Stimulated activated CD8-positive, alpha-beta memory T cell treated with anti-CD3 and anti-CD28 coated beads, Interleukin-7, amount 100 ng/mL, for 1 hour (primary cell): ENCODE results near the gene PRR29.
A peak's percentile ranks its signal among the peaks of the same experiment; 100 is the strongest.
"Not testable (repeated sequence)": the region's sequence is repeated elsewhere in the genome, so short reads cannot be mapped to it uniquely, and the experiment has no call there.

ENCODE experiments used
- DNase-seq, 2 donors: peaks; one replicate each; pipeline ENCODE4 v3.0.0-alpha.2; 2020; ENCODE audit warnings: low read depth in 2 of 2

The PRR29 gene

DNA sequence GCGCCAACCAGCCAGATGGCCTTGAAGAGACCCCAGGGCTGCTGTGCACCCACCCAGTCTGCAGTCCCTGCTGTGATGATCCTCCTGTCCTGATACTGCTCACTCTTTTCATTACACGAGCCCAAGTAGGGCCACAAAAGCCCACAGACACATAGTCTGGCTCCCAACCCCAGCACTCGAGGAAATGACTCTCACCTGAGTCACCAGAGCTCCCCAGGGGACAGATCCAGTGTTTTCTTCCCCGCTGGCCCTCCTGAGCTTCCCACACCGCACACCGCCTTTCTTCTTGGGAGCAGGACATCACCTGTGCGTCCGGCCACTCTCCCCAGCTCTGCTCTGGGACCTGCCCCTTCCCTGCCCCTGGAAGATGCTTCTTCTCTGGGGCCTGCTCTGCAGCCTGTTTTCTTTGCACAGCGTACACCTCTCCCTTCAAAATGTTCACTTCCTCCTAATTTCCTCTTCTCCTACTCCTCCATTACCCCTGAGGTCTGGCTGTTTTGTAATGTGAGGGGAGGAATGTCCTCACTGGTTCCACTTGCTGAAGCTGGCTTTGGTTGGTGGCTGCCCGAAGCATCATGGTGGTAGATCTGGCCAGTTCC is 23.5 kb upstream of the PRR29 start:
- DNase-seq = no peak

DNA sequence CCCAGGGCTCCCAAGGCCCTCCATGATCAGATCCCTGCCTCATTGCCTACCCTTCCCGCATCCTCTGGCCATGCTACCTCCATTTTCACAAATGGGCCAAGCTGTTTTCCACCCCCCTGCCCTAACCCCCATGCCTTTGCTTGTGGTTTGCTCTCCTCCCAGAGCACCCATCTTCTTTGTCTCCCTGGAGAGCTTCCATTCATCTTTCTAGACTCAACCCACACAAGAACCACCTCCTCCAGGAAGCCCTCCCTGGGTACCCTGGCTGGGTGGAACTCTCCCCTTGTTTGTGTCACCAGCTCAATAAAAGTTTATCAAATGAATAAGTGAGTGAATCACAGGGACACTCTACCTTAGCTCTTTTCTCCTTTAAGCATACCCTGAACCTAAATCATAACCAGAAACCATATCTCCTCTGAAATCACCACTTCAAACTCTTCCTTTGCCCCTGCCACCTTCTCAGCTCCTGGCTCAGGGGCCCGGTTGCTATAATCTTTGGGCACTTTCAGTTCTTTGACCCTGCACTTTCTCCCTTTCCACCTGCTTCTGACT is 22.5 kb upstream of the PRR29 start:
- DNase-seq = no peak

DNA sequence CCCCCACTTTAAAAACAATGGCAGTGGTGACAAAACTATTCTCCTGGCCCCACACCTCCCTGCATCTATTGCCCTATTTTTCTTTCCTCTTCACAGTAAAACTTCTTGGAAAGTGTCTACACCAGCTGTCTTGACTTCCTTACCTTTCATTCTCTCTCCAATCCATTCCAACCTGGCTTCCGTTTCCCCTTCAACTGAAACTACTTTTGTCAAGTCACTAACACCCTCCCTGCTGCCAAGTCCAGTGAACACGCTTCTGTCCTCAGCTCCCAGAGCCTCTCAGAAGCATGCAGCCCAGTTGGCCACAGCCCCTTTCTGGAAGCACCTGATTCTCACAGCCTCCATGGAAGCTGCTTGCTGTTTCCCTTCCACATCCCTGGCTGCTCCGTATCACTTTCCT is 21.4 kb upstream of the PRR29 start:
- no peak for DNase-seq

DNA sequence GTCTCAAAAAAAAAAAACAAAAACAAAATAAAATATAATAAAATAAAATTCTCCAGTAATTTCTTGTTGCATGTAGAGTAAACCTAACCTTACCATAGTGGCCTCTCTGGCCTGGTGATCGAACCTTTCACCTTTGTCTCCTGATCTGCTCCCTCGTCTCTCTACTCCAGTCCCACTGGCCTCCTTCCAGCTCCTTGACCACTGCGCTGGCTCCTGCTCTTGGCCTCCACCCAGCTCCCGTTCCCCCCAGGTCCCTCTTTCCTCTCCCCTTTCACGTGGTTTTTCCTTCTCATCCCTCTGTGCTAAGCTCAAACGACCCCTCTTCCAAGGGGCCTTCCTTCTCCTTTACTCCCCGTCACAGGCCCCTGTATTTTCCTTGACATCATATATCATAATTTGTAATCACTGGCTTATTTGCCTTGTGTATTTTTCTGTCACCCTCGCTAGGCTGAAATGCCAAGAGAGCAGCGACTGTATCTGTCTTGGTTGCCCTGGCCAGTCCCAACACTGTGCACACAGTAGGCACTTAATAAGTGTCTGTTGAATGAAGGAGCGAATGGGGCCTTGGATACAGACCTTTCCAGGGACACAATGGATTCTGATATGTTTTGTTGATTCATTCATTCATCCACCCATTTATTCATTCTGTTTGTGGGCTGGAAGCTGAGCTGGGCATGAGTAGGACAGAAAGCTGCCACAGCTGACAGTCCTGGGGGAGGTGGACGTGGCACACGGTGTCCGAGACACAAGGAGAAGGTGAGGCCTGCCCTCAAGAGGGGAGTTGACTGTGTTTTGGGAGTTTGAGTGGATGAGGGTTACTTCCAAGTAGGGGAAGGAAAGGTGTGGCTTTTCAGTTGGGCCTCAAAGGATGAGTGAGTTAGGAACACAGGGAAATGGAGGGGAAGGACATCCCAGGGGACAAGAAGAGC is 19.6 kb upstream of the PRR29 start:
- DNase-seq = no peak

DNA sequence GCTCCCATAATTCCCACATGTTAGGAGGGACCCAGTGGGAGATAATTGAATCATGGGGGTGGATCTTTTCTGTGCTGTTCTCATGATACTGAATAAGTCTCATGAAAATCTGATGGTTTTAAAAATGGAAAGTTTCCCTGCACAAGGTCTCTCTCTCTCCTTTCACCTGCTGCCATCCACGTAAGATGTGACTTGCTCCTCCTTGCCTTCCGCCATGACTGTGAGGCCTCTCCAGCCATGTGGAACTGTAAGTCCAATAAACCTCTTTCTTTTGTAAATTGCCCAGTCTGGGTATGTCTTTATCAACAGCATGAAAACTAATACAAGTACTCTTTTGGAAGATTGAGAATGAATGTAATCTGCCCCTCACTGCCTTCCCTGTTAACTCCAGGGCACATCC is 15.5 kb upstream of the PRR29 start:
- DNase-seq = not testable (repeated sequence)

DNA sequence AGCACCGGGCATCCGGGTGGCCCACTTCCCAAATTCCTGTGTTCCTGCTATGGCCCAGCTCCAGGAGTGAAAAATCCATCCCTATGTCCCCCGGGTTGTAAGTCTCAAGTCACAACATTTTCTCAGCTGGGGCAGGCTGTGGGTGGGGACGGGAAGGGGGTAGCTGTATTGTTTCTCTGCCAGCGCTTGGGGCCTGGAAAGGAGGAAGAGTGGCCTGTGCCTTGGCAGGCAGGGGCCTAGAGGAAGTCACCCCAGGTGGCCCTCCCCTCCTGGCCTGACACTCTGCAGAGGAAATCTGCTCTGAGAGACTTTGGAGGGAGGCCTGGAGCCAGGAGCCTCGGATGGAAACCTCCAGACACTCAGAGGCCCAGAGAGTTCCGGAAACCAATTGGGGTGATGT is 14.8 kb upstream of the PRR29 start:
- DNase-seq = no peak

DNA sequence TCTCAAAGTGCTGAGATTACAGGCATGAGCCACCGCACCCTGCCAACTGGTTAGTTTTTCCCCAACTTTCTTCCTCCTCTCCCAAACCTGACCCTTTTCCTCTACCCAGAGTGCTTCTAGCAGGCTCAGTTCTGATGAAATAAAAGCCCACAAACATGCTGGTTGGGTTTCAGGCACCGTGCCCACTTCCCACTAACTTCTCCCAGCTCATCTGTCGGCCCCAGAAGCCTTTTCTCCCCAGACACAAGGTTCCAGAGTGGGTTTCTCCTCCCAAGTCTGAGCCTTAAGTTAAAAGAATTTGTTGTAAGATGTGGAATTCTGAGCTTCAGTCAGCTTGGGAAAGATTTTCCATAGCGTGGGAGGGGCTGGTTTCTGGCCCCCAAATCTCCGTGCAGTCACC is 13.9 kb upstream of the PRR29 start:
- DNase-seq = no peak

DNA sequence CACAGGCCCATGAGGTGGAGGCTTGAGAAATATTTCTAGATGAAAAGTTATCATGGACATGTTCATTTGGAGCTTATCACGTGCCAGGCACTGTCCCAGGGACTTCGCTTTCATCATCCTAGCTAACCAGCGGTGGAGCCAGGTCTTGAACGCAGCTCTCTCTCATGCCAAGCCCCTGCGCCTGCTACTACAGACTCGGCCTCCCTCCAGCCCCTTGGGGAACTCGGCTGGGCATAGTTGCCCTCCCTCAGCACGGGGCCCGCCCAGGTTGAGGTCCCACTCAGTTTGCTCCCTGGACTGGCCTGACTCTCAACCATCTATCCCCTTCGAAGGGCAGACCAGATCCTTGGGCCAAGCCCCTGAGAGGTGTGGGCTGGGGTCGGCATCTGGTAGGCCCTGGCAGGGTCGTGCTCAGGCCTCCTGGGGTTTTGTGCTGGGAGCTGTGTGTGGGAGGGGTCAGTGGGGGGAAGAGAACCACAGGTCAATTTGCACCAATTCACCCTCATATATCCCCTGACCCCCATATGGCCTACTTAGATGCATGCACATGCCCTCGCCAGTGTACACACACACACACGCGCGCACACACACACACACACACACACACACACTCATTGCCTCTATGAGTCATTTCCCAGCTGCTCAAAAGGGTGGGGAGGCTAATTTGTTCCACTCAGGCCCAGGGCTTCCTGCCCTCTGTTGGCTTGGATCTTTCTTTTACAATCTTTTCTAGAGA is 13.3 kb upstream of the PRR29 start:
- peak in 1 of 2 donors; percentile 23 for DNase-seq

DNA sequence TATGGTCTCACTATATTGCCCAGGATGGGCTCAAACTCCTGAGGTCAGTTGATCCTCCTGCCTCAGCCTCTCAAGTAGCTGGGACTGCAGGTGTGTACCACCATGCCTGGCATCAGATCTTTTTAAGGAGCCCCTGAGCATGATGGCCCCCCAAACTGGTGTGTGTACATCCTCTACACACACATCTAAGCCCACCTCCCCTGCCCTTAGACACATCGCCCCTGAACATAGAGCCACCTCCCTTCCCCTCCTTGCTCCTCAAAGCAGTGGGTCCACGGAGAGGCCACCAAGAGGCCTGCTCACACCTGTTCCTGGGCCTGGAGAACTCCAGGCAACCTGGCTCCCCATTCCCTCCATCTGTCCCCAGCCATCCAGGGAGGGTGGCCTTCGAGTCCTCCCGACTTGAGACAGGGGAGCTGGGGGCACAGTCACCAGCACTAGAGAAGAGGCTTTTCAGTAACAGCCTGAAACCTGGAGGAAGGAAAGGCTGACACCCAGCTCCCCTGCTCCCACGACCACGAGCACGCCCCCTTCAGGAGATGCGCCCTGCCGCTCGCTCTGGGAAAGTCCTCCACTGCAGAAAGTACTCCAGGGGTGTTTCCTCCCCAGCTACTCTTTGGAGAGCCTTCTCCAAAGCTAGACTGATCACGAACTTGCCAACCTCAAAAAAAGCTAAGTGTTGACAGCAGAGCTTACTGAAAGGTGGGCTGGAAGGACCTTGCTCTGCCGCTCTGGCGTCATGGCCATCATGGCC is 12.6 kb upstream of the PRR29 start:
- DNase-seq = no peak

DNA sequence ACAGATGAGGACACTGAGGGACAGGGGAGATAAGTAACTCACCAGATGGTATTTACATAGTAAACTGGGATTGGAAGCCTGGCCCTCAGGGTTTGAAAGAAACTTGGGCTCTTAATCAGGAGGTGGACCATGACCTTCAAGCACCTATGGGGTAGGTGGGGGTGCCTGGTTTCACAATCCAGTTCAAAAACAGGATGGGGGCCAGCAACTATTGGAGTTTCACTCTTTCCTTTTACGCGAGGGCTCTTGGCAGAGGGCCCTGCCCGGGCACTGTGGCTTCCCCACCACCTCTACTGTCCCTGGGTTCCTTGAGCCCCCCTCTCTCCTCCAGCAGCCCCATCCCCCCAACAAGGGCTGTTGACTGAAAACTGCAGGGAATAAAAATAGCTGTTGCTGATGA is 11.3 kb upstream of the PRR29 start:
- no peak for DNase-seq

DNA sequence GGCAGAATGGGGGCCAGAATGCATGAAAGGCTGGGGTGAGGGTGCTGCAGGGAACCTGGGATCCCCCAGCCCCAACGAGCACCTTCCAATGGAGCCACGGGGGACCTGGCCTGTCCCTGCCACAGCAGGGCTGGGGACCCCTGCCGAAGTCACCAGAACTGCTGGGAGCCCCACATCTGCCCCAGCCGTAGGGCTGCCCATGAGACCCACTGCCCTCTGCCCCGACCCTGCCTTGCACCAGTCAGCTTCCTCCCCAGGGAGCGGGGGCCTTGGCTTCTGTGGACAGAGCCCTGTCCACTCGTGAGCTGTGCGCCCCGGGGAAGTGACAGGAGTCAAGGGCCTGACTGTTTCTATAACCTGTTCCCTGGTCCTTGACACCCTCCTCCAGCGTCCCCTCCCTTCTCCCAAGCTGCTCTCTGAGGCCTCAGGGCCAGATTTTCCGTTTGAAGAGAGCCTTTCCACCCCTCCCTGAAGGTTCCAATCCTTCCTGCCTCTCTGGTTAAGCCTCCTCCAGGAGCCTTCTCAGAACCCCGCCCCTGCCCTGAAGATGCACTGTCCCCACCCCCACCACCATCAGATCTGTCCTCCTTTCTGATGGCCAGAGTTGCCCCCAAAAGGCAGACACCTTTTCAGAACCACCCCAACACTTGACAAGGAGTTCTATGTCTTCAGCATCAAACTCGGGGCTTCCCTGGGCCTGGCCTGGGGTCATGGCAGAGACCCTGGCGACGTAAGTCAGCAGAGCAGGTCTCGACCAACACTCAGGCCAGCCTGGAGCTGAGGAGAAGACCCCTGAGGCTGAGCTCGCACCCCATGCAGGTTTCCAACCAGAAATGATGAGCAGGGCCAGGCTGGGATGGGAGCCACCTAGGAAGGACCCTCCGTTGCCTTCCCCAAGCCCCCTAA is 10.7 kb upstream of the PRR29 start:
- no peak for DNase-seq

DNA sequence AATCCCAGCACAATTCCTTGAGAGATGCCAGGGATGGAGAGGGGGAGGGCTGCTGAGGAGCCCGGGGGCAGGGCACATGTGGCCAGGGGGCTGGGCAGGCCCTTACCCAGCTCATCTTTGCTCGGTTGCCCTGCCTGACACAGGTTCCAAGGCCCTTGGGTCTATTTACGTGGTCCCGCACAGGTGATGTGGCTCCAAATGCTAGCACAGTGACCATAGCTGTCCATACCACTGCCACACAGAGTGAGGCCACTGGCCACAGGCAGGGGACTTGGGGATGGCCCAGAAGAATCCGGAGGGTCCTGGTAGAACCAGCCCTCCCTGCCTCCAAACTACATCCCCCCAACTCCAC is 10.0 kb upstream of the PRR29 start:
- DNase-seq = no peak

DNA sequence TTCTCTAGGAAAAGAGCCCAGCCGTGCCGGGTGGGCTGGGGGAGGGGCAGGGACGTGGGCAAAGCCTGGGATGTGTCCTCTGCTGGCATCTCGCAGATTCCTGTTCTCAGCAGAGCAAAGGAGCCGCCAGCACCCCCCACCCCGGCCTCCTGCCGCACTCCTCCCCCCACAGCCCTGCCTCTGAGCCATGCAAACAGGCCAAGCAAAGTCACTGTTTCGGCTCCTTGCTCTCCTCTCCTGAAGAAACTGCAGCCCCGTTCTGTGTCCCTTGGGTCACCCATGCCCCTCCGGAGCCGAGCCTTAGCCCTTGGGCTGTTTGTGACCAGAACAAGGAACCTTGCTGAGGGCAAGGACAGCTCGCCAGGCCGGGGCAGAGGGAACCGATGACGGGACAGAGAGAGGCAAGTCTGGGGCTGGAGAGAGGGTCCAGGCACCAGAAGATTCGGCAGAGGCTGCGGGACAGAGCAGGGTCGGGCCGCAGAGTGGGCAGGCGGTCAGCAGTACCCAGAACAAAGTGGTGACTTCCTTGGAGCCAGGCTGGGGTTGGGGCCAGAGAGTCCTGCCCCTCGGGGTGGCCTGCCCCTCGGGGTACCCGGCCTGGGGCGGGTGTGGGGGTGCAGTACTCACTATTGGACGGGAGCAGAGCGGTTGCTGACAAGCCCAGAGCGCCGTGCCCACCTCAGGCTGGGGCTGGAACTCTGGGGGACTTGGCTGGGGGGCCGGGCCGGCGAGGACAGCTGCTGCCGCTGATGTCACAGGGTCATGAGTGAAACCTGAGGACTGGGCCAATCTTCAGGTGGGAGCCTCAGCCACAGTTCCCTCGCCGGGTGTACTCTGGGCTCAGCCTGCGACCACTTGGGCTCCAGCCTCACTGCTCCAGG is 9.2 kb upstream of the PRR29 start:
- DNase-seq = no peak

DNA sequence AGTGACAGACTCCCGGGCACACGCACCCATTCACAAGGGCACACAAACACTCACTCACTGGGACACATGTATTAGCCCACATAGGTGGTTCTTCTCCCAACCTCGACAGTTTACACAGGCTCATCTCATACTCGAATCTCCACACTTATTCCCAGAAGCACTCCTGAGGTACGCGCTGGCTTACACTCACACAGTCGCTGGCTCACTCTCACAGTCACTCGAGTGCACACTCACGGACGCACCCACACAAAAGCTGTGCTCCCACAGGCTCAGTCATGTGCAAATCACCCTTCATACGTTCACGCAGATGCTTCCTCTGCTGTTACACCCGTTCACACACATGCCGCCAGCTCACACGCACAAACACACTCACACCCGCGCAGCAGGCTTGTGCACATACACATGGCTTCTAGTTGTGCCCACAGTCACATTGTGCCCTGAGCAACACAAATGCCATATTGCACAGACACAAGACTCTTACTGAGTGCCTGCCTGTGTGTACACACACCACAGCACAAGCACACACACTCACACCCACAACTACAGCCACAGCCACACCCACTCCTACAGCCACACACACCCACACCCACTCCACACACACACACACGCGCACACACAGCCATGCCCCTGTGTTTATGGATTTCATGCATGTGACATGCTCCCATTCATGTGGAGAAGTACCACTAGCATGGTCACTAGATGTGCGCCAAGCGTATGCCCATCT is 8.4 kb upstream of the PRR29 start:
- DNase-seq = no peak

DNA sequence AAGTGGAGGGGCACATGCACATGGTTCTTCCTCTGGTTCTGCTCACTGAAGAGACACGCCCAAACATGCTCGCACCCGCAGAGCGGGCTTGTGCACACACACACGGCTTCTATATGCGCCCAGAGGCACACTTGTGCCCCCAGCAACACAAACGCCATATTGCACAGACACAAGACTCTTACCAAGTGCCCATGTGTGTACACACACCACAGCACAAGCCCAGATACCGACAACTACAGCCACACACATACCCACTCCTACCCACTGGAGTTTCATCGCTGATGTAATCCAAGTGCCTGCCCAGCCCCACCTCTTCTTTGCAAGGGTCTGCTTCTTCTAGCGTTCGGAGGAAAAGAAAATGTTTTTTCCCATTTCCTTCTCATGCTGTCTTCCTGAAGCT is 6.5 kb upstream of the PRR29 start:
- no peak for DNase-seq

DNA sequence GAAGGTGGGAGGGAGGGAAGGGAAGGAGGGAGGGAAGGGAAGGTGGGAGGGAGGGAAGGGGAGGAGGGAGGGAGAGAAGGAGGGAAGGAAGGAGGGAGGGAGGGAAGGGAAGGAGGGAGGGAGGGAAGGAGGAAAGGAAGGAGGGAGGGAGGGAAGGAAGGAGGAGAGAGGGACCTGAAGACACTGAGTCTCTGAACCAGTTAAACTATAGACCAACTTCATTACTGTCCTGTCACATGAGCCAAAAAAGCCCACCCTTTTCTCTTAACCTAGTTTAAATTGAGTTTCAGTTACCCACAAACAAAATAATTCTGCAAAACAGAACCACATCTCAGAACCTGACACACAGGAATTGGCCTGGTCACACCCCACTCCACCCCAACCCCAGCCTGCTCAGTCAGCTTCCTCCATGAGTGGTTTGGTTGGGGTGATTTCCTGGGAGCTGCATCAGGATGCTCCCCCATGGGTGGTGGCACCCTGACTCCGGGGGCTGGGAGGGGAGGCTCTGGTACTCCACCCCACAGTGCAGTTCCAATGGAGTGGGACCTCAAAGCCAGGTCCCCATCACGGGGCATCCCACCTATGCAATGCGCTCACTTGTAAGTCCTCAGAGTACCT is 4.7 kb upstream of the PRR29 start:
- DNase-seq = no peak

DNA sequence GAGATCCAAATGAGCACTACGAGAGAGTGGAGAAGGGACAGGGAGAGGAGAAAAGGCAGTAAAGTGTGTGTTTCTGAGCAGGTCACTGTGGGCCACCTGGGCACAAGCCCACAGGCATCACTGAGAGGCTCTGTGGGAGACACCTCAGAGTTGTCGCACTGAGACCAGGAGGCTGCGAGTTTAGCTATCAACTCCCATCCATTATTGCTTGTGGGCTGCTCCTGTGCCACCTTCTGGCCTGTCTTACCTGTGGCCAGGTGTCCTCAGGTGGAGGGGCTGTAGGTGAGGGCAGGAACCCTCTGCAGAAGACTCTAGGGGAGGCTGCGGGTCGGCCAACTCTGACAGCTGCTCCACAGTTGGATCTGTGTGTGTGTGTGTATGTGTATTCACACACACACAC is 2.5 kb upstream of the PRR29 start:
- DNase-seq = no peak

DNA sequence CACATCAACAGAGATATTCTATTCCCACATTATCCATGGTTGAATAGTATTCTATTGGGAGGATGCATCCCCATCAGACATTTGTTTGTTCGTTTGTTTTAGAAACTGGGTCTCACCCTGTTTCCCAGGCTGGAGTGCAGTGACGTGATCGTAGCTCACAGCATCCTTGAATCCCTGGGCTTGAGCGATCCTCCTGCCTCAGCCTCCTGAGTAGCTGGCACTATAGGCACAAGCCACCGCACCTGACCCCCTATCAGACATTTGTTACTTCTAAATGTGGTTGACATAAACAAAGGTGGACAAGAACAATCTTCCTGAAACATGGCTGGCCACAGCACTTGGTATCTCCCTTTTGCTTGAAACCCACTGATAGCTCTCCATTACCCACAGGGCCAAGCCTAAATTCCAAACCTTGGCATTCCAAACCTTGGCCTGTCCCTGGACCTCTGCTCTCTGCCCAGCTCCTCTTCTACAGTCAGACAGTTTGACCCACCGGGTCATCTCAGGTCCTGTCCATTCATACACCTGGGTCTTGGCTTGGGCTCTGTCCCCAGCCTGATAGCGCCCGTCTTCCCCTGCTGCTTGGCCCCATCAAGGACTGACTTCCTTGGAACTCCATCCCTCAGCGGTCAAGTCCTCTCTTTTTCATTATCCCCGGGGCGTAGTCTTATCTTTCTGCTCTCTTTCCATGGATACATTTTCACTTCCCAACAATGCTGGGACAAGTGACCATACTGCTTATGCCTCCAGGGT is 1.5 kb upstream of the PRR29 start:
- no peak for DNase-seq
